GM21367 (cell line): ENCODE measurements around the gene FUT8.
"Not testable (repeated sequence)": the region's sequence is repeated elsewhere in the genome, so short reads cannot be mapped to it uniquely, and the experiment has no call there.

Experiments
- ATAC-seq: cut with Tn5 transposase; IDR thresholded peaks from one replicate; pipeline ENCODE4 v1.9.1; 2021; ENCODE audit not compliant: unreplicated experiment

FUT8 gene

DNA sequence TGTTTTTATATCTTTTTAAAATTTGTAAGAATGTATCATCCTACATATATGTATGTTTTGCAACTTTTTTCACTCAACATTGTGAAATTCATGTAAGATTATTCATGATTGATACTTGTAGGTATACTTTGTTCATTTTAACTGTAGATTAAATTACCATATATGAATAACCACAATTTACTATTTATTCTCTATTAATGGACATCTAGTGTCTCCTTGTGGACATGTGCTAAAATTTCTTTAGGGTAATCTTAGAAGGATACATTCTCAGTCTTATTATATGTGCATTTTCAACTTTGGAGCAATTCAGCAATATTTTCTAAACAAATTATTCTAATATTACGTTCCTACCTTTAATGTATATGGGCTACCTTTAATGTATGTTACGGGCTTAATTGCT lies 192.4 kb downstream of the FUT8 start:
- ATAC-seq, result no peak

GRCh38 chr14:65606460-65606859 lies 193.9 kb downstream of the FUT8 start:
- no peak for ATAC-seq

DNA sequence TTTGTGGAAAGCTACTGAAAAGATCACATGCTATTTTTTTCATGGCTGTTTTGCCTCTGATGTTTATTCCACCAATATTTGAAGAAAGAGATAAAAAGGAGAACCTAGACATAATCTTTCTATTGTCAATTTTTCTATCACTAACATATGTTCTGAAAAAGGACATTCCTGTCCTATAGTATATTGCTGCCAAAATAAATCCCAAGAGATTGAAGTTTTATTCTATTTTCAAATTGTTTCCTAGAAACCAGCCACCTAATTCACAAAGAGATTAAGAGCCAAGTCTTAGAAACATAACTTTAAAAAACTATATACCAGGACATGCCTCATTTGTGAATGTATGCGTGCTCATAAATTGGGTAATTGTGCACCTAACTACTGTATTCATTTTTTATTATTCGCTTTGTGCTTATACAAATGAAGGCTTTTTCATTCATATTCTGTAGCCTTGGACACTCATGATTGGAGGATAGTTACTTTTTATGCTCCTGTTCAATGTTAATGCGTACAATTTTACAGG lies 200.7 kb downstream of the FUT8 start:
- ATAC-seq, result no peak

DNA sequence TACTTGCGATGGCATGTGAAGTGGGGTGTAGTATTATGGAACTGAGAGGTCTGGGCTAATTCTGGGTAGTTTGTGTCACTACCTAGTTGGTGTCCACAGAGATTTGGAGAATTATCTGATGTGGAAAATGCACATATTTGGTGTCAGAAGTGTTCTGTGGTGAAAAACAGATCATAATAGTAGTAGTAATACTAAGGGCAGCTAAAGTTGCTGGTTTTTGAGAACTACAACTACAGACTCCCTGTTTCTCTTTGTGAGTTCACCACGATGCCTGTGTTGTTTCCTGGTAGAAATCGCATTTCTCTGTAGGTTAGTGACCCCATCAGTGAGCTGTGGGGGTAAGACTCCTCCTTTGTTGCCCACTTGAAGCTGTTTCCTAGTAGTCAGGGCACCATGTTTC lies 206.5 kb downstream of the FUT8 start:
- no peak for ATAC-seq

GRCh38 chr14:65620195-65620594 lies 207.7 kb downstream of the FUT8 start:
- no peak for ATAC-seq

- ATAC-seq, result no peak
Observed at GRCh38 chr14:65622703-65623102, 210.2 kb downstream of the FUT8 start.

DNA sequence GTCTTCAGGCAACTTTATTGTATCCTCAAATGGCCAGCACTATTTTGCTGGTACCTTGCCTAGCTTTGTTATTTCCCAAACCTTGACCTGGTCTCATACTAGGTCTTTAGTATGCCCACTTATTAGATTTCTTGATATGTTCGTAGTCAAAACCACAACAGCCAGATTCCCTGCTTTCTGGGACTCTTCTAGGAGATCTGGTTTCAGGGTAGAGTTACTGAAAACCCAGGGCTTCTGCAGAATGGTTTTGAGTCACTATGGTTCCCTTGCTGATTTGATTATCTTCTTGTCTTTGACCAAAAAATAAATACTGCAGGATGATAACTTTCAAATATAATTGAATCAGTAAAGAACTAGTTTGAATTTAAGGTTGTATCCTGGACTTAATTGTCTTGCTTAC lies 211.2 kb downstream of the FUT8 start:
- ATAC-seq, result no peak

DNA sequence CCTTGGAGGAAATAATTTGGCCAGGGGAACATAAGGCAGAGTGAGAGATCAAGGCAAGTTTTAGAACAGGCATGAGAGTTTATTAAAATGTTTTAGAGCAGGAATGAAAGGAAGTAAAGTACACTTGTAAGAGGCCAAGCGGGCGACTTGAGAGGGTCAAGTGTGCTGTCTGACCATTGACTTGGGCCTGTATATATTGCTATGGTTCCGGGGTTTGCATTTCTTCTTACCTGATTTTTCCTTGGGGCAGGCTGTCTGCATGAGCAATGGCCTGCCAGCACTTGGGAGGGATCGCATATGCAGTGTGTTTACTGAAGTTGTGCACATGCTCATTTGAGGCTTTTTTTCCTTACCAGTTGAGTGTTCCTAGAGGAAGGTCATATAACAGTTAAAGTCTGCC lies 214.8 kb downstream of the FUT8 start:
- ATAC-seq, result no peak

- ATAC-seq, result no peak
Observed at GRCh38 chr14:65628664-65629063, 216.1 kb downstream of the FUT8 start.

GRCh38 chr14:65631040-65631439 lies 218.5 kb downstream of the FUT8 start:
- ATAC-seq, result no peak

DNA sequence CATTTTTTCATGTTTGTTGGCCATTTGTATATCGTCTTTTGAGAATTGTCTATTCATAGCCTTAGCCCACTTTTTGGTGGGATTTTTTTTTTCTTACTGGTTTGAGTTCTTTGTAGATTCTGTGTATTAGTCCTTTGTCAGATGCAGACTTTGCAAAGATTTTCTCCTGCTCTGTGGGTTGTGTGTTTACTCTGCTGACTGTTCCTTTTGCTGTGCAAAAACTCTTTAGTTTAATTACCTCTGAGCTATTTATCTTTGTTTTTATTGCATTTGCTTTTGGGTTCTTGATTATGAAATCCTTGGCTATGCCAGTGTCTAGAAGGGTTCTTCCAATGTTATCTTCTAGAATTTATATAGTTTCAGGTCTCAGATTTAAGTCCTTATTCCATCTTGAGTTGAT lies 220.0 kb downstream of the FUT8 start:
- no peak for ATAC-seq

GRCh38 chr14:65633666-65634065 lies 221.1 kb downstream of the FUT8 start:
- ATAC-seq, result not testable (repeated sequence)

- ATAC-seq, result peak; percentile 65
Observed at GRCh38 chr14:65637780-65638179, 225.2 kb downstream of the FUT8 start.

DNA sequence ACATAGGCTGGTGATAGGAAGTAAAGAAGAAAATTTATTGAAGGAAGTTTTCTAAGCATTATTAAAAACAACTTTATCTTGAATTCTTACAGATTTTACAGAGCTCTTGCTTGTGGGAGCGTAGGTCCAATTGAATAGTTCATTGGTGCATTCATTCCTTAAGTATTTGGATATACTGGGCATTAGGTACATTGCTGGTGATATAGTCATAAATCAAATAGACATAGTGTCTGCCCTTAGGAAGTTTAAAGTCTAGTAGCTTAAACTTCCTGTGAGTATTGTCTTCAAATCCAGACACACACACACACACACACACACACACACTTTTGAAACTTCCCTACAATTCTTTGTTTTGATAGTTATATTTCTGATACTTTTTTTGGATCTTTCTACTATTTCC lies 226.7 kb downstream of the FUT8 start:
- no peak for ATAC-seq

GRCh38 chr14:65650826-65651225 lies 238.3 kb downstream of the FUT8 start:
- no peak for ATAC-seq

DNA sequence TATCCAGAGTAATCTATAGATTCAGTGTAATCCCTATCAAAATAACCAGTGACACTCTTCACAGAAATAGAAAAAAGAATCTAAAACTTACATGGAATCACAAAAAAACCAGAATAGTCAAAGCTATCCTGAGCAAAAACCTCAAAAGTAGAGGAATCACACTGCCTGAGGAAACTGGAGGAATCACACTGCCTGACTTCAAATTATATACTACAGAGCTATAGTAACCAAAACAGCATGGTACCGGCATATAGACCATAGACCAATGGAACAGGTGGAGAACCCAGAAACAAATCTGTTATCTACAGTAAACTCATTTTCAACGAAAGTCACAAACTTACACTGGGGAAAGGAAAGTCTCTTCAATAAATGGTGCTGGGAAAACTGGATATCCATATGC lies 244.0 kb downstream of the FUT8 start:
- ATAC-seq, result no peak

- ATAC-seq, result no peak
Observed at GRCh38 chr14:65658202-65658601, 245.7 kb downstream of the FUT8 start.

GRCh38 chr14:65661865-65662264 lies 249.3 kb downstream of the FUT8 start:
- no peak for ATAC-seq

GRCh38 chr14:65664436-65664835 lies 251.9 kb downstream of the FUT8 start:
- no peak for ATAC-seq

DNA sequence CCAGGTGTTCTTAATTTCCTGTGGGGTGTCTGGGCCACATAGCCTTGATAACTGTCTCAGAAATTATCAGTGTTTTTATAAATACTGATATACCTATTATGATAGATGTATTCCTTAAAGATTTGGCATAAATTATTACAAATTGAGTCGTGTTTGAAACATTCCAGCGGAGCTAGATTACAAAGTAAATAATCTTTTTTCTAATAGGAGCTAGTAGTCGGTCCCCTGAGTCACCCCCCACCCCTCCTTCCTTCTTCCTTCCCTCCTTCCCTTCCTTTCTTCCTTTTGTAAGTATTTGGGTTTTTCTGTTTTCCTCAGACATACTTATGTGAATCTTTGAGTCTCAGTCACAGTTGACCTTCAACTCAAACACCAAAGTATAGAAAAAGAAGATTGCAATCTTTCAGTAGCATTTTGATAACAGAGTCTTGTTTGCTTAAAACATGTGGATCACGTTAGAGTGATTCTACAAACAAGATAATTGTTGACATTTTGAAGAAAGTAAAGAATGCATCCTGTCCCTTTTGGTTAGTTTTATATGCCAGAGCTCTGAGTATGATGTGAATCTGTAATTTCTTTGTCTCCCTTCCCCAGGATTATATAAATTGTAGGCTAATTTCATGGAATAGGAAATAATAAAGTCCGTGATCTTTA lies 264.0 kb downstream of the FUT8 start:
- ATAC-seq, result no peak

GRCh38 chr14:65685572-65685971 lies 273.0 kb downstream of the FUT8 start:
- ATAC-seq, result no peak

- no peak for ATAC-seq
Observed at GRCh38 chr14:65686761-65687160, 274.2 kb downstream of the FUT8 start.

- ATAC-seq, result no peak
Observed at GRCh38 chr14:65689070-65689469, 276.5 kb downstream of the FUT8 start.
